ENCODE data around the gene MSI2.

GRCh38 chr17:57654040-57654775, 397.9 kb downstream of the MSI2 start:
- TF ChIP-seq CTCF (conservative IDR thresholded peaks at IDR 0.05; ENCODE audit: low read length), result no peak
- no peak for TF ChIP-seq EZH2phosphoT487 (IDR thresholded peaks at IDR 0.05; ENCODE audit: borderline replicate concordance, low read depth, low read length)
